ENCODE results near the gene C4orf46. TPM values are rescaled to one million over a fixed set of nuclear protein-coding genes. Genes with fewer than 3 reads are reported as not detected.

The C4orf46 gene
- 14.0 and 25.8 TPM in 2 replicates for total RNA-seq

GRCh38 chr4:158671665-158671914 is at the start of gene C4orf46:
C4orf46 (minus strand) TSS chr4:158671887; CDS start chr4:158671801, 86 bp downstream.

GRCh38 chr4:158671915-158672806 is 474 bp upstream of the C4orf46 start, which contains the start of gene ETFDH:
ETFDH (plus strand) TSS chr4:158672296; CDS start chr4:158672457, 161 bp downstream.

Small RNA genes within 50 kb of the gene (small RNA-seq; reads per million reads assigned to genes)
- not detected for gene RF00012

Other genes with a start within 250 kb of the C4orf46 start
- not detected in 2 replicates for gene RXFP1, start 150.0 kb downstream of the C4orf46 start, total RNA-seq
- gene ETFDH, start 409 bp upstream of the C4orf46 start, total RNA-seq = 11.1 and 14.5 TPM in 2 replicates
- 11.1 and 15.0 TPM in 2 replicates for gene PPID, start 51.5 kb upstream of the C4orf46 start, total RNA-seq
- 18.2 and 21.9 TPM in 2 replicates for gene FNIP2, start 97.1 kb upstream of the C4orf46 start, total RNA-seq

Data from vein endothelial cell (primary cell).